Muscle layer of colon (tissue), 2 donors: ENCODE measurements around the gene VWA5B1.

Experiments used
- H3K27ac ChIP-seq: one replicate; pipeline ENCODE4 v1.7.0; 2013; ENCODE audit warnings: low read depth, mild to moderate bottlenecking, low read length, moderate library complexity
- H3K27me3 ChIP-seq, 2 donors: one replicate each; pipeline ENCODE4 v1.7.0; 2013; ENCODE audit warnings: low read length in 2 of 2, mild to moderate bottlenecking in 2 of 2; ENCODE audit not compliant: insufficient read depth in 2 of 2, control insufficient read depth in 1 of 2
- H3K36me3 ChIP-seq: one replicate; pipeline ENCODE4 v1.7.0; 2013; ENCODE audit warnings: mild to moderate bottlenecking, low read length; ENCODE audit not compliant: insufficient read depth
- H3K4me1 ChIP-seq: one replicate; pipeline ENCODE4 v1.7.0; 2013; ENCODE audit warnings: mild to moderate bottlenecking, low read length; ENCODE audit not compliant: insufficient read depth
- H3K4me3 ChIP-seq, 2 donors: one replicate each; pipeline ENCODE4 v1.7.0; 2013; ENCODE audit warnings: low read length in 2 of 2, low read depth in 1 of 2, mild to moderate bottlenecking in 1 of 2, moderate library complexity in 1 of 2
- H3K9ac ChIP-seq: one replicate; pipeline ENCODE4 v1.7.0; 2013; ENCODE audit warnings: low read length
- H3K9me3 ChIP-seq: one replicate; pipeline ENCODE4 v1.7.0; 2013; ENCODE audit warnings: mild to moderate bottlenecking, low read length
- donor health status: abdominal sarcoma.
- donor health status: Adenocarcinoma of cecum.

The VWA5B1 gene

DNA sequence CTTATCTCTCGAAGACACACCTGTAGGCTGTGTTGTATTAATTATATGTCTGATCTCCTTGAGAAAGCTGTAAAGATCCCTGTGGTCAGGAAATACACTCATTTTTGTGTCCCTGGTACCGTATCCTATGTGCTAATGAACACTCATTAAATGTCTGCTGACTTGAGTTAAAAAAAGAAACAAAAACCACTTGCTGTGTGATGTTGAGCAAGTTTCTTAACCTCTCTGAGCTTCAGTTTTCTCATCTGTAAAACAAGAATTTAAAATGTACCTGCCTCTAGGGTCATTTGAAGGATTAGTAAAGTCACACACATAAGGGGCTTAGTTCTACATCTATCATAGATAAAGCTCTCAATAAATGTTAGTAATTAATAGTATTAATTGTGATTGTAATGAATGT lies 91.3 kb downstream of the VWA5B1 start:
- Histone ChIP-seq H3K4me1 (no peaks in the 10 kb centered on the region), H3K4me3 (no peak overlapping the region), H3K36me3 (no peaks in the 10 kb centered on the region), H3K27ac (no peak overlapping the region), H3K9me3 (no peaks in the 10 kb centered on the region), H3K9ac (no peak overlapping the region), H3K27me3 (peaks cover 4 to 19% of the 10 kb centered on the region in 2 donors)

DNA sequence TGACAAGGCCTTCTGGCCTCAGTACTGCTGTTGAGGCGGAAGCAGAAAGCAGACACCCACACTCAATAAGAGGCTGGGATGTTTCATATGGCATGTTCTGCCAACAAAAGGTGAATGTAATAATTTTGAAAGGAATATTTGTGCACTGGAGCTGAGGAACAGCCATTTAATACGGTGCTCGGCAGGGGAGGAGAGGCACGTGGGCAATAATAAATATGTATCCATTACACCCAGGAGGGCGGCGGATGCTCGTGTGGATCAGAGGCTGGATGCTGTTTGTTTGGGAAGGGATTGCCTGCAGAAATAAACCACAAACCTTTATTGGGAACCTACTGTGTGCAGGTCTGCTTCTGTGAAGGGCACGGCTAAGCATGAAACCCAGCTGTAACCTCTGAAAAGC lies 92.0 kb downstream of the VWA5B1 start:
- Histone ChIP-seq H3K4me3 (no peak overlapping the region), H3K36me3 (no peaks in the 10 kb centered on the region), H3K27ac (no peak overlapping the region), H3K9ac (no peak overlapping the region), H3K4me1 (no peaks in the 10 kb centered on the region), H3K27me3 (peaks cover 10 to 14% of the 10 kb centered on the region in 2 donors), H3K9me3 (no peaks in the 10 kb centered on the region)

DNA sequence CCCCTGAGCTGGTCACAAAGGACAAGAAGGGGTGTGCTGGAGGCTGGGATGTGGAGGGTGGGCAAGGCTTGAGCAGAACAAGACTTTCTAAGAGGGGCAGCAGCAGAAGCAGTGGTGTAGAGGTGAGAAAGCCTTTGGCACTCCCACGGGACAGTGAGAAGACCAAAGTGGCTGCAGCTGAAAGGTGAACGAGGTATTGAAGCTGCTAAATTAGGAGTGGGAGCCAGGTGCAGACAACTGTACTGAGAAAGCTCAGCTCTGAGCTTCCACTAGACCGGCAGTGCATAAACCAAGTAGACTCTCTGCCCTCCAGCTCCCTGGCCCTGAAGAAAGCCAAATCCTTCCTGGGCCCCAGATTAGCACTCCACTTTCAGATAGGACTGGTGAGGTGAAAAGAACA lies 93.0 kb downstream of the VWA5B1 start:
- Histone ChIP-seq H3K9ac (no peak overlapping the region), H3K27me3 (peaks cover 10 to 14% of the 10 kb centered on the region in 2 donors), H3K4me3 (no peak overlapping the region), H3K27ac (no peak overlapping the region), H3K4me1 (no peaks in the 10 kb centered on the region), H3K9me3 (no peaks in the 10 kb centered on the region), H3K36me3 (no peaks in the 10 kb centered on the region)

DNA sequence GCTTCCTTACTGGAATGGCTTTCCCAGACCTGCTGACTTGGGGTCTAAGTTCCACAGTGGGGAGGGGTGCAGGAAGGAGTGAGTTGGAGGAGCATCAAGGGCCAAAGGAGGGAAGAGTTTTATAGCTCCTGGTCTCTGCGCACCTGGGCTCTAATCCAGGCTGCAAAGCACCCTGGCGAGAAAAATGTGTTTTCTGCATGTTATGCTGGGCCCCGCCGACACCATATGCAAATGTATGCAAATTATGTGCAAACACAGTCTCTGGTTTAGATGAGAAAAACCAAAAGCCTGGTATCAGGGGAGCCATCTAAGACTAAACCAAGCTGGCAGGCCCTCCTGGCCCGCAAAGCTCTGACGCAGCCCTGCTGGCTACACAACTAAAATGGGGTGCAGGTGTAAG lies 95.0 kb downstream of the VWA5B1 start:
- Histone ChIP-seq H3K27me3 (peaks cover 10 to 14% of the 10 kb centered on the region in 2 donors), H3K4me1 (no peaks in the 10 kb centered on the region), H3K9me3 (no peaks in the 10 kb centered on the region), H3K9ac (no peak overlapping the region), H3K27ac (no peak overlapping the region), H3K36me3 (no peaks in the 10 kb centered on the region), H3K4me3 (no peak overlapping the region)

DNA sequence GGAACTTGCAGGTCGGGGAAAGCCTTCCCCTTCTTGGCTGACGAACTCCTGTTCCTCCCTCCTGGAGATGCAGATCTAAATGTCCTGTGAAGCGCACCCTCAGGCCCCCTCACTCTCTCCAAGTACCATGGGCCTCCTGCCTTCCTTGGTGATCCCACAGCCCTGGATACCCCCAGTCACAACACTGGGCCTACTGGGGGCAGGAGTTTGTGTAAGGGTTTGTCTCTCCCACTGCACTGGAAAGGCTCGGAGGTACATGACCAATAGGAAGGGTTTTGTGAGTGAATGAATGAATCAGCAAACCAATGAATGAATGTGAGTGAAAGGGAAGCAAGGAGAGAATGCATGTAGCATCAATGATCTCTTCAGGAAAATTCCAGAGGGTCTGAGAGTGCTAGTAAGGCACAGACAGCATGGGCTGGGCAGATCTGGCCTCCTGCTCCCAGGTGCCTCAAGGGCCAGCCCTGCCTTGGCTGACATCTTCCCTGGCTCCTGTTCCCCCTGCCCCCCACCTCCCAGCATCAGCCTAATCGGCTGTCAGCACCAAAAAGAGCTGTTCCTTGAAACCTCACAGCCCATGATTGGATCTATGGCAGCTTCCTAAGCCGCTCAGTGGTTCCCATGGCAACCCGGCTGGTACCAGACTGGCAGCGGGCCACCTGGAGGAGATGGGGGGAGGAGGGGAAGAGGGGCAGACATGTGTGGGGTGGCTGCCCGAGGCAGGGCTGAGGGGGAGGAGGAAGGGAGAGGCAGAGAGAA lies 95.8 kb downstream of the VWA5B1 start:
- H3K9ac ChIP-seq: no peak overlapping the region
- H3K4me3 ChIP-seq: no peak overlapping the region
- H3K27me3 ChIP-seq: peaks cover 10 to 14% of the 10 kb centered on the region in 2 donors
- no peaks in the 10 kb centered on the region for H3K9me3 ChIP-seq
- no peaks in the 10 kb centered on the region for H3K4me1 ChIP-seq
- H3K27ac ChIP-seq: no peak overlapping the region
- no peaks in the 10 kb centered on the region for H3K36me3 ChIP-seq

DNA sequence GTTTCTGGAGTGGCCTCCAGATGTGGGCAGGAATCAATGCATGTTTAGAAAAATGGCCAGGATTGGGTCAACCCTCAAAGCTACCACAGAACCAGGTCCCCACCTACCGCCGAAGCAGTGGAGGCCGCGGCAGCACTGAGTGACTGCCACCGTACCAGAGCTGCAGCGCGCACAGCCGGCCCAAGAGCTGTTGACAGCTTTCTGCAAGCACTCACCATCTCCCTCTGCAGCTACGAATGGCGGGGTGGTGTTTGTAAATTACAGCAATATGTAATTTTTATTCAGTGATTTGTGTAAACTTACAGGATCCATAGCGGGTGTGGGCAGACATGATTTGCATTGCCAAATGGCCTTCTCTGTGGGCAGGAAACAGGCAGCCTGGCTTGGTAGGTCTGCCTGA lies 98.9 kb downstream of the VWA5B1 start:
- no peak overlapping the region for H3K27ac ChIP-seq
- H3K4me3 ChIP-seq: no peak overlapping the region
- H3K9me3 ChIP-seq: no peaks in the 10 kb centered on the region
- peaks cover 10 to 12% of the 10 kb centered on the region in 2 donors for H3K27me3 ChIP-seq
- no peak overlapping the region for H3K9ac ChIP-seq
- no peaks in the 10 kb centered on the region for H3K36me3 ChIP-seq
- H3K4me1 ChIP-seq: no peaks in the 10 kb centered on the region

DNA sequence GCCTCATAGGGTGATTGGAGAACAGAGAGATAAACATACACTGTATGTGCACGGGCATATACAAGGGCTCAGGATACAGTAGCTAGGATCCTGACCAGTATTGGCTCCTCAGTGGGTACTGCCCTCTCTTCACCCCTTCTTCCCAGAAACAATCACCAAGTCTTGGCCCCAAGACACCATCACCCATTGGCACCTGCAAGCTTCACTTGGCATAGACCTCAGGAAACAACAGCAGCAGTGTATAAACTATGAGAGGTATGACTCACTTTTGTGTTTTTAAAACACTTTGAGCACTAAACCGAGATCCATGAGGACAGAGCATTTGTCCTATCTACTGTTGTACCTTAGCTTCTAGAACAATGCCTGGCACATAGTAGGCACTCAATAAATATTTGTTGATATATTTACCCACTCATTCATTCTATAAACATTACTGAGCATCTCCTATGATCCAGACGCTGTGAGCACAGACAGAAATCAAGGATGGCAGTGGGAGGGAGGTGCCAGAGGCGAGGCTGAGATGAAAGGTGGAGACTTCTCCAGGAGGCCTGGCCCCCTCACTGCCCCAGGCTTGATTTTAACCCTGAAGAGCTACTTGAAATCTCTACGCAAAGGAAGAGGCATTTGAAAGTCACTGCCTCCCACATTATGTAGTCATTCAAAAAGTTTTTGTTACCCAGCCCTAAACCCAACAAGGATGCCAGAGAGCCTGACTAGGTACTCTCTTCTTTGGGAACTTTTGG lies 100.1 kb downstream of the VWA5B1 start:
- no peaks in the 10 kb centered on the region for H3K9me3 ChIP-seq
- no peak overlapping the region for H3K27ac ChIP-seq
- H3K9ac ChIP-seq: no peak overlapping the region
- H3K36me3 ChIP-seq: no peaks in the 10 kb centered on the region
- H3K27me3 ChIP-seq: peaks cover 2 to 8% of the 10 kb centered on the region in 2 donors
- H3K4me3 ChIP-seq: no peak overlapping the region
- H3K4me1 ChIP-seq: no peaks in the 10 kb centered on the region

DNA sequence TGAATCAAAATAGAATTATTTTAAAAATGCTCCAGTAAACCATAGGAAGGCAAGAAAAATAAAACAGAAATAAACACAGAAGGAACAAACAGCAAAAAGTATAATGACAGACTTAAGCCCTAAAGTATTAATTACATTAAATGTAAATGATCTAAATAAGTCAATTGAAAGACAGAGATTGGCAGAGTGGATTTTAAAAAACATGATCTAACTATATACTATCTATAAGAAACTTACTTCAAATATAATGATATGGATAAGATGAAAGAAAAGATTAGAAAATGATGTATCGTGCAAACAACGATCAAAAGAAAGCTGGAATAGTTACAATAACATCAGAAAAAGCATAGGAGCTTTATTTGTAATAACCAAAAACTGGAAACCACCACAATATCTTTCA lies 104.6 kb downstream of the VWA5B1 start:
- Histone ChIP-seq H3K4me1 (no peaks in the 10 kb centered on the region), H3K4me3 (no peak overlapping the region), H3K27me3 (peaks cover 0 to 8% of the 10 kb centered on the region in 2 donors), H3K27ac (no peak overlapping the region), H3K9ac (no peak overlapping the region), H3K9me3 (no peaks in the 10 kb centered on the region), H3K36me3 (no peaks in the 10 kb centered on the region)

DNA sequence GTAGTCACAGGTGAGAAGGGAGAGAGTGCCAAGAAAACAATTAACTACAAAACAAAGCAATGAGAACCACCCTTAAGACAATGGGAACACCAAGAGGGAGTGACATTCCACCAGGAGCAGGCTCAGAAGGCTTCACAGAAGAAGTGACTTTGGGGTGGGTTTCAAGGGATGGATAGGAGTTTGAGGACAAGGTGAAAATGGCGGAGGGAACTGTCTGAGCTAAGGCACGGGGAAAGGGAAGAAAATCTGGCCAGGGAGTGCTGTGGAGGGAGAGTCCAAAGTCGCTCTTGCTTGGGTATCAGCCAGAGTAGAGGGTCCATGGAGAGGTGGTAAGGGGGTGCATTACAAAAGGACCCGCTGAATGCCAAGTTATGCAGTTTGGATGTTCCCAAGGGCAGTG lies 108.1 kb downstream of the VWA5B1 start:
- H3K36me3 ChIP-seq: no peaks in the 10 kb centered on the region
- no peak overlapping the region for H3K9ac ChIP-seq
- peaks cover 0 to 30% of the 10 kb centered on the region in 2 donors for H3K27me3 ChIP-seq
- no peaks in the 10 kb centered on the region for H3K4me1 ChIP-seq
- no peaks in the 10 kb centered on the region for H3K9me3 ChIP-seq
- H3K4me3 ChIP-seq: no peak overlapping the region
- H3K27ac ChIP-seq: no peak overlapping the region

DNA sequence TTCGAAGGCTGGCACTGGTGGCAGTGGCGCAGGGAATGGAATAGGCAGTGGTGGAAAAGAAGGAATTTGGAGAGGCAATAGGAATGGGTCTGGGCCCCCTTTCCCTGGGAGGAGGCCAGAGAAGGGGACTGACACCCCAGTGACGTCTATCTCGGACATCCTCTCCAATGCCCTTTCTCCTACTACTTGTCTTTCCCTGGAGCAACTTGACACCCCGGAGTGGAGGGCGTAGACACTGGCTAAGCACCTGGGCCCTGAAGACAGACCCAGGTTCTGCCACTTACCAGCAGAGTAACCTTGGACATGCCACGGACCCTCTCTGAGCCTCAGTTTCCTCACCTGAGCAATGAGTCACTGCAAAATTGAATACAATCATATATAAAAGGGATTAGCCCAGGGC lies 108.5 kb downstream of the VWA5B1 start:
- no peak overlapping the region for H3K27ac ChIP-seq
- H3K9me3 ChIP-seq: no peaks in the 10 kb centered on the region
- H3K36me3 ChIP-seq: no peaks in the 10 kb centered on the region
- H3K27me3 ChIP-seq: peaks cover 0 to 30% of the 10 kb centered on the region in 2 donors
- no peak overlapping the region for H3K9ac ChIP-seq
- no peaks in the 10 kb centered on the region for H3K4me1 ChIP-seq
- H3K4me3 ChIP-seq: no peak overlapping the region

DNA sequence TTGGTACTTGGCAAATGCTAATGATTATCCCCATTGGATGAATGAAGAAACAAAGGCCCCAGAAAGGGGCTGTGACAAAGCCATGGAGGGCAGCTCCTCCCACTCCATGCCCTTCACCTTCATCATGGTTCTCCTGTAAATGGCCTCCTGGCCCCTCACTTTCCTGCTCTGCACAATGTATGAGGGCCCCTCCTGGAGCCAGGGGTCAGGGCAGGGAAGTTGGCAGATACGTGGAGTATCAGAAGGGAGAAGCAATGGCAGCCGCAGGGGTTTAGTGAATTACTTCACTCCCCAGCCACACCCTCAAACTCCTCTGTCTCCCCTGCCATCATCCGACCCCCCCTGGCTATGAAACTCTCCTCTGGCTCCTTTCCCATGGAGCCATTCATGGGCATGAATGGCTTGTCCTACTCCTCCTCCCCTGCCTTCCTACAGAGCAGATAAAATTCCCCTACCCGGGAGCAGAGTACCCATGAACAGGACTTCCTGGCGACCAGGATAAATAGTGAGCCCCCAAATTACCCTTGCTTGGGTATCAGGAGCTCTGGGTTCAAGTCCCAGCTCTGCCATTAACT lies 109.0 kb downstream of the VWA5B1 start:
- Histone ChIP-seq H3K27ac (no peak overlapping the region), H3K9me3 (no peaks in the 10 kb centered on the region), H3K9ac (no peak overlapping the region), H3K4me1 (no peaks in the 10 kb centered on the region), H3K27me3 (peaks cover 0 to 35% of the 10 kb centered on the region in 2 donors), H3K4me3 (no peak overlapping the region), H3K36me3 (no peaks in the 10 kb centered on the region)
